Measurements from ENCODE around the gene TMEM61.

TMEM61 gene

DNA sequence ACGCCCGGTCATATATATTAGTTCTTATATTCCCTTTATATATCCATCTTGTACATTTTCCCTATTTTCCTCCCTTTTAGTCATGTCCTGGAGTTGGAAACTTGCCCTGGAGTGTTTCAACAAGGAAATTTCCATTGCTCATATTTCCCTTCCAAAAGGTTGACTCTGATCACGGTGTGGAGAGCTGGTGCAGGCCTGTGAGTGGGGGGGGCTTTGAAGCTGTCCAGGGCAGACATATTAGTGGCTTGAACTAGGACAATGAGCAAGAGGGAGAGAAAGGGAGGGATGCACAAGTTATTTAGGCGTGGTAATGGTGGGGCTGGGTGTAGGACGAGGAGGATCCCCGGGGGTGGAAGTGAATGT is 30.4 kb upstream of the TMEM61 start:
- TF ChIP-seq, protein P1, sequence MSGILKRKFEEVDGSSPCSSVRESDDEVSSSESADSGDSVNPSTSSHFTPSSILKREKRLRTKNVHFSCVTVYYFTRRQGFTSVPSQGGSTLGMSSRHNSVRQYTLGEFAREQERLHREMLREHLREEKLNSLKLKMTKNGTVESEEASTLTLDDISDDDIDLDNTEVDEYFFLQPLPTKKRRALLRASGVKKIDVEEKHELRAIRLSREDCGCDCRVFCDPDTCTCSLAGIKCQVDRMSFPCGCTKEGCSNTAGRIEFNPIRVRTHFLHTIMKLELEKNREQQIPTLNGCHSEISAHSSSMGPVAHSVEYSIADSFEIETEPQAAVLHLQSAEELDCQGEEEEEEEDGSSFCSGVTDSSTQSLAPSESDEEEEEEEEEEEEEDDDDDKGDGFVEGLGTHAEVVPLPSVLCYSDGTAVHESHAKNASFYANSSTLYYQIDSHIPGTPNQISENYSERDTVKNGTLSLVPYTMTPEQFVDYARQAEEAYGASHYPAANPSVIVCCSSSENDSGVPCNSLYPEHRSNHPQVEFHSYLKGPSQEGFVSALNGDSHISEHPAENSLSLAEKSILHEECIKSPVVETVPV (CRISPR knock-in tag; IDR thresholded peaks at IDR 0.05), result no peak
- TF ChIP-seq TCF4 (CRISPR knock-in tag; IDR thresholded peaks at IDR 0.05; ENCODE audit: borderline replicate concordance), result no peak
- no peak for TF ChIP-seq ZFP3 (CRISPR knock-in tag; IDR thresholded peaks at IDR 0.05)
- no peak for TF ChIP-seq ZNF8 (CRISPR knock-in tag; IDR thresholded peaks at IDR 0.05)
- TF ChIP-seq ISL1 (CRISPR knock-in tag; IDR thresholded peaks at IDR 0.05), result no peak
- TF ChIP-seq POU6F1 (CRISPR knock-in tag; IDR thresholded peaks at IDR 0.05; ENCODE audit: borderline replicate concordance, low read depth), result no peak
- TF ChIP-seq, protein P2, sequence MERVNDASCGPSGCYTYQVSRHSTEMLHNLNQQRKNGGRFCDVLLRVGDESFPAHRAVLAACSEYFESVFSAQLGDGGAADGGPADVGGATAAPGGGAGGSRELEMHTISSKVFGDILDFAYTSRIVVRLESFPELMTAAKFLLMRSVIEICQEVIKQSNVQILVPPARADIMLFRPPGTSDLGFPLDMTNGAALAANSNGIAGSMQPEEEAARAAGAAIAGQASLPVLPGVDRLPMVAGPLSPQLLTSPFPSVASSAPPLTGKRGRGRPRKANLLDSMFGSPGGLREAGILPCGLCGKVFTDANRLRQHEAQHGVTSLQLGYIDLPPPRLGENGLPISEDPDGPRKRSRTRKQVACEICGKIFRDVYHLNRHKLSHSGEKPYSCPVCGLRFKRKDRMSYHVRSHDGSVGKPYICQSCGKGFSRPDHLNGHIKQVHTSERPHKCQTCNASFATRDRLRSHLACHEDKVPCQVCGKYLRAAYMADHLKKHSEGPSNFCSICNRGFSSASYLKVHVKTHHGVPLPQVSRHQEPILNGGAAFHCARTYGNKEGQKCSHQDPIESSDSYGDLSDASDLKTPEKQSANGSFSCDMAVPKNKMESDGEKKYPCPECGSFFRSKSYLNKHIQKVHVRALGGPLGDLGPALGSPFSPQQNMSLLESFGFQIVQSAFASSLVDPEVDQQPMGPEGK (CRISPR knock-in tag; IDR thresholded peaks at IDR 0.05; ENCODE audit: borderline replicate concordance), result no peak
- TF ChIP-seq ARNTL (CRISPR knock-in tag; IDR thresholded peaks at IDR 0.05; ENCODE audit: borderline replicate concordance, low read depth), result no peak
- no peak for TF ChIP-seq CSDC2 (CRISPR knock-in tag; IDR thresholded peaks at IDR 0.05)
- peak; percentile 24 for ATAC-seq

DNA sequence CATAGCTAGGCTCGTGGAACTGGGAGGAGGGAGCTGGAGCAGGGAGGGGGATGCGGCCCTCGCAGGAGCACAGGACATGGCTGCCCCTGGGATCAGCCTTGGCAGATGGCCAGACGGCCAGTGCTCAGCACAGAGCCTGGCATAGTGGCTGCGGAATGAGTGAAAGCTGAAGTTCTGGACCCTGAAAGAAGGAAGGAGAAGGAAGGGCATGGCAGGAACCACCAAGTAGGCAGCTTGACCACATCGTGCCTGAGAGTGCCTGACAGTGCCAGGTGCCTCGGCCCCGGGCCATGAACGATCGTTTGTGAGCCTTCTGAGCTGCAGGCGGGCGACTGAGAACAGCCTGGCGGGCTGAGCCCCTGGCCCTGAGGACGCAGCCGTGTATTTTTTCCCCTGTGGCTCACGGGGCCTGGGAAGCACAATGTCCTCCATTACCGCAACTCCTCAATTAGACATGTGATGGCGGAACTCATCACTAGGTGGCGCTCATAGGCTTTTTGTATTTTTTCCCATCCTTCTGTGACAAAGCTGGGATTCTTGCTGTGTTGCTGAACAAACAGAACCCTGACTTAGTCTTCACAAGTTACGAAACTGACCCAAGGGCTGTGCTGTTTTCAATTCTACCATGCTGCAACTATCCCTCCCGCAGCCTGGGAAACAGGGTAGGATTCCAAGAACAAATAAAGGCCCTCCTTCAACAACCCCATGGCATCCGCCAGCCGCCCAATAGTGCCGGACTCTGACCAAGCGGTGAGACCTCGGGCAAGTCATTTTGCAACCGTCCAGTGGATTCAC is 29.9 kb upstream of the TMEM61 start:
- TF ChIP-seq ESRRG (CRISPR knock-in tag; IDR thresholded peaks at IDR 0.05), result no peak
- no peak for TF ChIP-seq ZFP3 (CRISPR knock-in tag; IDR thresholded peaks at IDR 0.05)
- no peak for TF ChIP-seq ZNF565 (CRISPR knock-in tag; conservative IDR thresholded peaks at IDR 0.05; ENCODE audit: low read depth)
- TF ChIP-seq OSR1 (CRISPR knock-in tag; IDR thresholded peaks at IDR 0.05), result no peak
- TF ChIP-seq ARNTL (CRISPR knock-in tag; IDR thresholded peaks at IDR 0.05; ENCODE audit: borderline replicate concordance, low read depth), result no peak
- no peak for TF ChIP-seq ZC3H10 (CRISPR knock-in tag; IDR thresholded peaks at IDR 0.05)
- no peak for TF ChIP-seq BACH2 (CRISPR knock-in tag; IDR thresholded peaks at IDR 0.05; ENCODE audit: borderline replicate concordance)
- no peak for TF ChIP-seq RARB (CRISPR knock-in tag; IDR thresholded peaks at IDR 0.05)
- no peak for TF ChIP-seq ZNF70 (CRISPR knock-in tag; IDR thresholded peaks at IDR 0.05)
- TF ChIP-seq TCF4 (CRISPR knock-in tag; IDR thresholded peaks at IDR 0.05; ENCODE audit: borderline replicate concordance), result no peak; the same call in 1 of the 2 replicates
- TF ChIP-seq TSHZ2 (CRISPR knock-in tag; IDR thresholded peaks at IDR 0.05), result no peak
- no peak for TF ChIP-seq ZNF8 (CRISPR knock-in tag; IDR thresholded peaks at IDR 0.05)
- ATAC-seq, result peak; percentile 94

- ATAC-seq, result no peak
- TF ChIP-seq TOX (CRISPR knock-in tag; IDR thresholded peaks at IDR 0.05; ENCODE audit: borderline replicate concordance) (no peak), CSDC2 (CRISPR knock-in tag; IDR thresholded peaks at IDR 0.05) (no peak), TCF4 (CRISPR knock-in tag; IDR thresholded peaks at IDR 0.05; ENCODE audit: borderline replicate concordance) (no peak), RARB (CRISPR knock-in tag; IDR thresholded peaks at IDR 0.05) (no peak), ISL1 (CRISPR knock-in tag; IDR thresholded peaks at IDR 0.05) (no peak), ZFP30 (CRISPR knock-in tag; IDR thresholded peaks at IDR 0.05) (no peak), ESRRG (CRISPR knock-in tag; IDR thresholded peaks at IDR 0.05) (no peak), POU6F1 (CRISPR knock-in tag; IDR thresholded peaks at IDR 0.05; ENCODE audit: borderline replicate concordance, low read depth) (no peak), BACH2 (CRISPR knock-in tag; IDR thresholded peaks at IDR 0.05; ENCODE audit: borderline replicate concordance) (no peak), SNAI2 (CRISPR knock-in tag; IDR thresholded peaks at IDR 0.05) (no peak), ZFP3 (CRISPR knock-in tag; IDR thresholded peaks at IDR 0.05) (no peak), ZNF70 (CRISPR knock-in tag; IDR thresholded peaks at IDR 0.05) (no peak)
- TF ChIP-seq, protein P2 (CRISPR knock-in tag; IDR thresholded peaks at IDR 0.05; ENCODE audit: borderline replicate concordance), result no peak
- TF ChIP-seq, protein P3, sequence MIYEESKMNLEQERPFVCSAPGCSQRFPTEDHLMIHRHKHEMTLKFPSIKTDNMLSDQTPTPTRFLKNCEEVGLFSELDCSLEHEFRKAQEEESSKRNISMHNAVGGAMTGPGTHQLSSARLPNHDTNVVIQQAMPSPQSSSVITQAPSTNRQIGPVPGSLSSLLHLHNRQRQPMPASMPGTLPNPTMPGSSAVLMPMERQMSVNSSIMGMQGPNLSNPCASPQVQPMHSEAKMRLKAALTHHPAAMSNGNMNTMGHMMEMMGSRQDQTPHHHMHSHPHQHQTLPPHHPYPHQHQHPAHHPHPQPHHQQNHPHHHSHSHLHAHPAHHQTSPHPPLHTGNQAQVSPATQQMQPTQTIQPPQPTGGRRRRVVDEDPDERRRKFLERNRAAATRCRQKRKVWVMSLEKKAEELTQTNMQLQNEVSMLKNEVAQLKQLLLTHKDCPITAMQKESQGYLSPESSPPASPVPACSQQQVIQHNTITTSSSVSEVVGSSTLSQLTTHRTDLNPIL (CRISPR knock-in tag; IDR thresholded peaks at IDR 0.05; ENCODE audit: low read depth), result no peak
- TF ChIP-seq, protein P1 (CRISPR knock-in tag; IDR thresholded peaks at IDR 0.05), result no peak
Measured at GRCh38 chr1:54951810-54952226, 28.6 kb upstream of the TMEM61 start.
